ENCODE results near the gene HOOK1. TPM values are rescaled to one million over a fixed set of nuclear protein-coding genes. Genes with fewer than 3 reads are reported as not detected.

Gene HOOK1
- total RNA-seq = 10 to 100 TPM; 19.9 to 23.7 TPM
- 4.8 TPM for polyA plus RNA-seq (2013, experiment 1 of 2)
- polyA plus RNA-seq (2013, experiment 2 of 2) = 4.4 TPM
- long read RNA-seq, experiment 1, full-length matches to known transcripts = 1 of 7 reads
- long read RNA-seq, experiment 1, partial matches to known transcripts = 0 of 7 reads
- long read RNA-seq, experiment 1, other reads (novel, unspliced or antisense) = 6 of 7 reads
- long read RNA-seq, experiment 2, full-length matches to known transcripts = 16 of 25 reads
- long read RNA-seq, experiment 2, partial matches to known transcripts = 5 of 25 reads
- long read RNA-seq, experiment 2, other reads (novel, unspliced or antisense) = 4 of 25 reads
- long read RNA-seq, experiment 3, full-length matches to known transcripts = 31 of 63 reads
- long read RNA-seq, experiment 3, partial matches to known transcripts = 25 of 63 reads
- long read RNA-seq, experiment 3, other reads (novel, unspliced or antisense) = 7 of 63 reads
- long read RNA-seq, experiment 4, full-length matches to known transcripts = 4 of 8 reads
- long read RNA-seq, experiment 4, partial matches to known transcripts = 3 of 8 reads
- long read RNA-seq, experiment 4, other reads (novel, unspliced or antisense) = 1 of 8 reads

DNA sequence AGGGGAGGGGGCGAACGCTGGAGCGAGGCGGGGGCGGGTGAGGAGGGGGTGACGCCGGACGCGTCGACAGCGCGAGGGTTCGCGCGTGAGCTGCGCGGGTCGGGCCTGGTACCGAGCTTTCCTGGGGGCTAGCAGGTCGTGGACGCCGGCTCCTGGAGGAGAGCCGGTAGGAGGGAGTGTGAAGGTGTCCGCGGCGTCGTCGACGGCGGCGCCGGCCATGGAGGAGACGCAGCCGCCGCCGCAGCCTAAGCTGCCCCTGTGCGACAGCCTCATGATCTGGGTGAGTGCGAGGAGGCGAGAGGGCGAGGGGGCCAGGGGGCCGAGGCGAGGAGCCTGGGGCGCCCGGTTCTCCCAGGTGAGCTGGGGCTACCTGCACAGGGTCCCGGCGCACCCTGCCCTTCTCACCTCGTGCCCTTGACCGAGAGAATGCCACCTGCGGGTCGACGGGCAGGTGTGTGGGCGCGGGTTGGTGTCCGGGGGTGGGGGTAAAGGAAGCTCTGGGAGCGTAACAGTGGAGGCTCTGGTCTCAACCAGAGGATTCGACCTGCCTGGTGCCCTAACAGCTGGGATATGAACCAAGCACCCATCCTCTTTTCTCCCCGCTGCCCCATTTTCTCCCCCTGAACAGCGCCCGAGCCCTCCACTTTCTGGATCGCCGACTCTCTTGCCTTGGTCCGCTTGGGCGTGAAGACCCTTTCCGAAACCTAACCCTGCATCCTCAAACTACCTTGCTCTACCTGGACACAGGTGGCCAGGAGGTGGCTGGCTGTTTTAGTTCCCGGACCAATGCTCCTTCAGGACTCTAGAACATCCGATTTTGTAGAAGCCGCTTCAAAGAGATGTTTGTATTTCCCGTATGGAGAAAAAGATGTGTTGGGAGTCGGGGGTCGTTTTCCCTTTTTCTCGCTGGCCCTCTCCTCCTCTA is at the start of gene HOOK1:
Gene HOOK1, plus strand, starts transcription at position 49 of the 925 bp plus-strand sequence. Its CDS starts 169 bp downstream, at position 218.
- Histone ChIP-seq H3K9me3 (ENCODE audit: control insufficient read depth, low read length) (no peaks in the 10 kb centered on the region), H3K36me3 (ENCODE audit: control insufficient read depth, insufficient read depth, low read length) (no peaks in the 10 kb centered on the region), H3K4me1 (ENCODE audit: control insufficient read depth, insufficient read depth, low read length) (peaks cover 11% of the 10 kb centered on the region), H3K9ac (ENCODE audit: extremely low read depth, low read length, poor library complexity, severe bottlenecking) (peak within 1 kb of the TSS; percentile 60), H3K27me3 (ENCODE audit: control insufficient read depth, insufficient read depth, low read length, poor library complexity, severe bottlenecking) (peaks cover 11% of the 10 kb centered on the region), H3K4me3 (ENCODE audit: low read length) (peak within 1 kb of the TSS; percentile 77), H3K27ac (ENCODE audit: low read depth, low read length) (no peak within 1 kb of the TSS)
- TF ChIP-seq, protein P1, sequence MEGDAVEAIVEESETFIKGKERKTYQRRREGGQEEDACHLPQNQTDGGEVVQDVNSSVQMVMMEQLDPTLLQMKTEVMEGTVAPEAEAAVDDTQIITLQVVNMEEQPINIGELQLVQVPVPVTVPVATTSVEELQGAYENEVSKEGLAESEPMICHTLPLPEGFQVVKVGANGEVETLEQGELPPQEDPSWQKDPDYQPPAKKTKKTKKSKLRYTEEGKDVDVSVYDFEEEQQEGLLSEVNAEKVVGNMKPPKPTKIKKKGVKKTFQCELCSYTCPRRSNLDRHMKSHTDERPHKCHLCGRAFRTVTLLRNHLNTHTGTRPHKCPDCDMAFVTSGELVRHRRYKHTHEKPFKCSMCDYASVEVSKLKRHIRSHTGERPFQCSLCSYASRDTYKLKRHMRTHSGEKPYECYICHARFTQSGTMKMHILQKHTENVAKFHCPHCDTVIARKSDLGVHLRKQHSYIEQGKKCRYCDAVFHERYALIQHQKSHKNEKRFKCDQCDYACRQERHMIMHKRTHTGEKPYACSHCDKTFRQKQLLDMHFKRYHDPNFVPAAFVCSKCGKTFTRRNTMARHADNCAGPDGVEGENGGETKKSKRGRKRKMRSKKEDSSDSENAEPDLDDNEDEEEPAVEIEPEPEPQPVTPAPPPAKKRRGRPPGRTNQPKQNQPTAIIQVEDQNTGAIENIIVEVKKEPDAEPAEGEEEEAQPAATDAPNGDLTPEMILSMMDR (conservative IDR thresholded peaks at IDR 0.05) = no peak
- Mint-ChIP-seq H3K36me3 (ENCODE audit: low read depth) (no peaks in the 10 kb centered on the region), H3K27me3 (ENCODE audit: insufficient read depth) (no peaks in the 10 kb centered on the region), H3K27ac (peak within 1 kb of the TSS; percentile 90), H3K9me3 (no peaks in the 10 kb centered on the region), H3K4me3 (no peak within 1 kb of the TSS), H3K4me1 (peaks cover 3% of the 10 kb centered on the region)
- DNase-seq = no peak
- WGBS, 2 experiments (ENCODE audit: insufficient coverage in 1 of 2, insufficient read length in 1 of 2) = 5 to 7% methylated on average over 21 to 71 of the region's 71 CpGs

DNA sequence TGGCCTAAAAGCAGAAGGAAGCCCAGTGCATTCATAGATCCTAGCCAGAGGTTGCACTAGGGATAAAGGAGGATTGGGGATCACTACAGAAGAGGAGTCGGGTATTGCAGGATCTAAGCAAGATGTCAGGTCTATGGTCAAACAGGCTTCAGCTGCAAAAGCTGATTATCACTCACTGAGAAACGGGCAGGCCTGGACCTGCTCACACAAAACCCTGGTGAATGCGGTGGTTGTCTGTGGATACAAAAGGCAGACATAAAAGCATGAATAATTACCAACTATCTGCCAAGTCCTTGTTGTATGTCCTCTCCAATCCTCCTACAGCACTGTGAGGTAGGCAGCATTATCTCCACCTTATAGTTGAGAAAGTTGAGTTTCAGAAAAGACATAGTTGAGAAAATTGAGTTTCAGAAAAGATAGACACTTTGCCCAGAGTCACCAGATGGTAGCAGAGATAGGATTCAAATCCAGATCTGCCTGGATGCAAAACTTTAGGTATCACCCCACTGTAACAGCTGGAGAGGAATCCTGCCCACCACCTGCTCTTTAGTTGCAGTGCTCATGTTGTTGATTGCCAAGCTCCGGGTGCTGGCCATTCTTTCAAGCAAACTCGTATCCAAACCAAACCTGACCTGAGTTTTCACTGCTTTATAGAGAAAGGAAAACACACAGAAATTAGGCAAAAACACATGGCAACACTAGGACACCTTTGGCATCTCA is 49.6 kb upstream of the HOOK1 start:
- Histone ChIP-seq H3K9ac (ENCODE audit: extremely low read depth, low read length, poor library complexity, severe bottlenecking) (no peak overlapping the region), H3K9me3 (ENCODE audit: control insufficient read depth, low read length) (no peaks in the 10 kb centered on the region), H3K27ac (ENCODE audit: low read depth, low read length) (no peak overlapping the region), H3K4me1 (ENCODE audit: control insufficient read depth, insufficient read depth, low read length) (peaks cover 22% of the 10 kb centered on the region), H3K4me3 (ENCODE audit: low read length) (no peak overlapping the region), H3K36me3 (ENCODE audit: control insufficient read depth, insufficient read depth, low read length) (no peaks in the 10 kb centered on the region), H3K27me3 (ENCODE audit: control insufficient read depth, insufficient read depth, low read length, poor library complexity, severe bottlenecking) (peaks cover 27% of the 10 kb centered on the region)
- Mint-ChIP-seq H3K4me1 (peaks cover 22% of the 10 kb centered on the region), H3K9me3 (no peaks in the 10 kb centered on the region), H3K36me3 (ENCODE audit: low read depth) (no peaks in the 10 kb centered on the region), H3K4me3 (no peak overlapping the region), H3K27me3 (ENCODE audit: insufficient read depth) (peaks cover 20% of the 10 kb centered on the region), H3K27ac (no peak overlapping the region)
- no peak for DNase-seq
- WGBS, 2 experiments (ENCODE audit: insufficient coverage in 1 of 2, insufficient read length in 1 of 2) = 87 to 93% methylated on average over 4 to 5 of the region's 5 CpGs
- TF ChIP-seq, protein P1 (conservative IDR thresholded peaks at IDR 0.05) = no peak
